Measurements from ENCODE around the gene BSN. TPM values are rescaled to one million over a fixed set of nuclear protein-coding genes. Genes with fewer than 3 reads are reported as not detected.

BSN gene
- total RNA-seq, 5 donors from 2014 or later (not counting 1 experiment from before 2014, with no cell fraction given): 0.08 to 0.44 (median 0.32) TPM

- H3K4me3 ChIP-seq (ENCODE audit: control insufficient read depth in 1 of 2, extremely low read depth in 1 of 2, low read length in 1 of 2): no peak overlapping the region
- DNase-seq (no peak), ATAC-seq (replicated peaks in 1 of 4) (no peak)
- WGBS (ENCODE audit: insufficient coverage): 77% methylated on average over 2 of the region's 5 CpGs
- Mint-ChIP-seq H3K4me3 (no peak overlapping the region), H3K9me3 (no peaks in the 10 kb centered on the region), H3K27ac (no peak overlapping the region), H3K36me3 (no peaks in the 10 kb centered on the region), H3K27me3 (peaks cover 0 to 9% of the 10 kb centered on the region in 2 donors), H3K4me1 (no peaks in the 10 kb centered on the region)
- H3K27me3 ChIP-seq (replicated peaks in 1 of 2; ENCODE audit: control insufficient read depth in 2 of 2, extremely low read depth in 1 of 2, insufficient read depth in 2 of 2, low read length in 1 of 2): peaks cover 0 to 6% of the 10 kb centered on the region in 2 experiments
- no peak overlapping the region for H3K27ac ChIP-seq (ENCODE audit: low read length)
- H3K36me3 ChIP-seq (ENCODE audit: control insufficient read depth in 2 of 2, extremely low read depth in 1 of 2, insufficient read depth in 1 of 2, low read length in 1 of 2): no peaks in the 10 kb centered on the region
- ChIA-PET POLR2A (no interaction called here), CTCF (no interaction called here)
- H3K4me1 ChIP-seq (ENCODE audit: control insufficient read depth in 1 of 2, extremely low read depth in 1 of 2, insufficient read depth in 2 of 2, low read length in 2 of 2): no peaks in the 10 kb centered on the region
- no peaks in the 10 kb centered on the region for H3K9me3 ChIP-seq
Observed at GRCh38 chr3:49619649-49620048, 65.4 kb downstream of the BSN start.

GRCh38 chr3:49620728-49621127, 66.5 kb downstream of the BSN start:
- WGBS (ENCODE audit: insufficient coverage): 92% methylated on average over 5 of the region's 8 CpGs
- no peaks in the 10 kb centered on the region for H3K9me3 ChIP-seq
- H3K9me3 Mint-ChIP-seq: no peaks in the 10 kb centered on the region
- H3K27me3 ChIP-seq (replicated peaks in 1 of 2; ENCODE audit: control insufficient read depth in 2 of 2, extremely low read depth in 1 of 2, insufficient read depth in 2 of 2, low read length in 1 of 2): peaks cover 0 to 6% of the 10 kb centered on the region in 2 experiments
- H3K36me3 ChIP-seq (ENCODE audit: control insufficient read depth in 2 of 2, extremely low read depth in 1 of 2, insufficient read depth in 1 of 2, low read length in 1 of 2): no peaks in the 10 kb centered on the region
- no peak overlapping the region for H3K4me3 Mint-ChIP-seq
- CTCF ChIA-PET: no interaction called here
- no peak for ATAC-seq (replicated peaks in 1 of 4)
- no peak for DNase-seq
- no peaks in the 10 kb centered on the region for H3K4me1 ChIP-seq (ENCODE audit: control insufficient read depth in 1 of 2, extremely low read depth in 1 of 2, insufficient read depth in 2 of 2, low read length in 2 of 2)
- H3K4me3 ChIP-seq (ENCODE audit: control insufficient read depth in 1 of 2, extremely low read depth in 1 of 2, low read length in 1 of 2): no peak overlapping the region
- H3K27ac Mint-ChIP-seq: no peak overlapping the region
- H3K27me3 Mint-ChIP-seq: peaks cover 0 to 9% of the 10 kb centered on the region in 2 donors
- POLR2A ChIA-PET: no interaction called here
- H3K27ac ChIP-seq (ENCODE audit: low read length): no peak overlapping the region
- H3K4me1 Mint-ChIP-seq: no peaks in the 10 kb centered on the region
- no peaks in the 10 kb centered on the region for H3K36me3 Mint-ChIP-seq

- ATAC-seq (replicated peaks in 1 of 4) (no peak), DNase-seq (no peak)
- POLR2A ChIA-PET: interaction anchor here in 1 of 2 donors (0.6 kb wide), 1 partner anchor 51 kb away, joined by 3 read pairs; no protein-coding TSS in a partner anchor
- Histone ChIP-seq H3K27ac (ENCODE audit: low read length) (no peak overlapping the region), H3K27me3 (replicated peaks in 1 of 2; ENCODE audit: control insufficient read depth in 2 of 2, extremely low read depth in 1 of 2, insufficient read depth in 2 of 2, low read length in 1 of 2) (peaks cover 0 to 10% of the 10 kb centered on the region in 2 experiments), H3K4me3 (ENCODE audit: control insufficient read depth in 1 of 2, extremely low read depth in 1 of 2, low read length in 1 of 2) (no peak overlapping the region), H3K9me3 (no peaks in the 10 kb centered on the region), H3K4me1 (ENCODE audit: control insufficient read depth in 1 of 2, extremely low read depth in 1 of 2, insufficient read depth in 2 of 2, low read length in 2 of 2) (no peaks in the 10 kb centered on the region), H3K36me3 (ENCODE audit: control insufficient read depth in 2 of 2, extremely low read depth in 1 of 2, insufficient read depth in 1 of 2, low read length in 1 of 2) (no peaks in the 10 kb centered on the region)
- no peak overlapping the region for H3K4me3 Mint-ChIP-seq
- no peak overlapping the region for H3K27ac Mint-ChIP-seq
- H3K27me3 Mint-ChIP-seq: peaks cover 0 to 9% of the 10 kb centered on the region in 2 donors
- CTCF ChIA-PET: no interaction called here
- no CpG with 5 or more reads among the region's 1 CpG for WGBS (ENCODE audit: insufficient coverage)
- no peaks in the 10 kb centered on the region for H3K36me3 Mint-ChIP-seq
- H3K4me1 Mint-ChIP-seq: no peaks in the 10 kb centered on the region
- no peaks in the 10 kb centered on the region for H3K9me3 Mint-ChIP-seq
Observed at GRCh38 chr3:49623071-49623470, 68.8 kb downstream of the BSN start.

GRCh38 chr3:49625071-49625470, 70.8 kb downstream of the BSN start:
- peaks cover under 1 to 6% of the 10 kb centered on the region in 2 donors for H3K27me3 Mint-ChIP-seq
- H3K9me3 ChIP-seq: no peaks in the 10 kb centered on the region
- POLR2A ChIA-PET: no interaction called here
- H3K9me3 Mint-ChIP-seq: no peaks in the 10 kb centered on the region
- H3K4me1 Mint-ChIP-seq: no peaks in the 10 kb centered on the region
- no peak overlapping the region for H3K4me3 ChIP-seq (ENCODE audit: control insufficient read depth in 1 of 2, extremely low read depth in 1 of 2, low read length in 1 of 2)
- 93% methylated on average over 13 of the region's 13 CpGs for WGBS (ENCODE audit: insufficient coverage)
- peaks cover 0 to 20% of the 10 kb centered on the region in 2 experiments for H3K27me3 ChIP-seq (replicated peaks in 1 of 2; ENCODE audit: control insufficient read depth in 2 of 2, extremely low read depth in 1 of 2, insufficient read depth in 2 of 2, low read length in 1 of 2)
- no peak overlapping the region for H3K27ac Mint-ChIP-seq
- no peak for ATAC-seq (replicated peaks in 1 of 4)
- no peaks in the 10 kb centered on the region for H3K36me3 ChIP-seq (ENCODE audit: control insufficient read depth in 2 of 2, extremely low read depth in 1 of 2, insufficient read depth in 1 of 2, low read length in 1 of 2)
- no peaks in the 10 kb centered on the region for H3K4me1 ChIP-seq (ENCODE audit: control insufficient read depth in 1 of 2, extremely low read depth in 1 of 2, insufficient read depth in 2 of 2, low read length in 2 of 2)
- H3K27ac ChIP-seq (ENCODE audit: low read length): no peak overlapping the region
- DNase-seq: no peak
- H3K4me3 Mint-ChIP-seq: no peak overlapping the region
- CTCF ChIA-PET: no interaction called here
- H3K36me3 Mint-ChIP-seq: no peaks in the 10 kb centered on the region

- Mint-ChIP-seq H3K9me3 (no peaks in the 10 kb centered on the region), H3K36me3 (peaks cover 1% of the 10 kb centered on the region), H3K4me3 (no peak overlapping the region), H3K27ac (no peak overlapping the region), H3K27me3 (peaks cover 2 to 9% of the 10 kb centered on the region in 2 donors), H3K4me1 (no peaks in the 10 kb centered on the region)
- 23% methylated on average over 7 of the region's 8 CpGs for WGBS (ENCODE audit: insufficient coverage)
- Histone ChIP-seq H3K36me3 (ENCODE audit: control insufficient read depth in 2 of 2, extremely low read depth in 1 of 2, insufficient read depth in 1 of 2, low read length in 1 of 2) (no peaks in the 10 kb centered on the region), H3K27me3 (replicated peaks in 1 of 2; ENCODE audit: control insufficient read depth in 2 of 2, extremely low read depth in 1 of 2, insufficient read depth in 2 of 2, low read length in 1 of 2) (peaks cover 0 to 29% of the 10 kb centered on the region in 2 experiments), H3K4me1 (ENCODE audit: control insufficient read depth in 1 of 2, extremely low read depth in 1 of 2, insufficient read depth in 2 of 2, low read length in 2 of 2) (no peaks in the 10 kb centered on the region), H3K4me3 (ENCODE audit: control insufficient read depth in 1 of 2, extremely low read depth in 1 of 2, low read length in 1 of 2) (no peak overlapping the region), H3K27ac (ENCODE audit: low read length) (no peak overlapping the region), H3K9me3 (no peaks in the 10 kb centered on the region)
- ChIA-PET CTCF (no interaction called here), POLR2A (no interaction called here)
- DNase-seq (no peak), ATAC-seq (replicated peaks in 1 of 4) (no peak)
Observed at GRCh38 chr3:49626101-49626581, 71.9 kb downstream of the BSN start.

GRCh38 chr3:49626796-49627195, 72.5 kb downstream of the BSN start:
- Mint-ChIP-seq H3K27me3 (peaks cover 4 to 13% of the 10 kb centered on the region in 2 donors), H3K4me1 (no peaks in the 10 kb centered on the region), H3K36me3 (peaks cover 3% of the 10 kb centered on the region), H3K27ac (no peak overlapping the region), H3K9me3 (no peaks in the 10 kb centered on the region), H3K4me3 (no peak overlapping the region)
- H3K9me3 ChIP-seq: no peaks in the 10 kb centered on the region
- H3K4me1 ChIP-seq (ENCODE audit: control insufficient read depth in 1 of 2, extremely low read depth in 1 of 2, insufficient read depth in 2 of 2, low read length in 2 of 2): no peaks in the 10 kb centered on the region
- POLR2A ChIA-PET: no interaction called here
- ATAC-seq (replicated peaks in 1 of 4): no peak
- CTCF ChIA-PET: no interaction called here
- no peak for DNase-seq
- H3K27me3 ChIP-seq (replicated peaks in 1 of 2; ENCODE audit: control insufficient read depth in 2 of 2, extremely low read depth in 1 of 2, insufficient read depth in 2 of 2, low read length in 1 of 2): peaks cover 0 to 31% of the 10 kb centered on the region in 2 experiments
- H3K36me3 ChIP-seq (ENCODE audit: control insufficient read depth in 2 of 2, extremely low read depth in 1 of 2, insufficient read depth in 1 of 2, low read length in 1 of 2): no peaks in the 10 kb centered on the region
- no peak overlapping the region for H3K4me3 ChIP-seq (ENCODE audit: control insufficient read depth in 1 of 2, extremely low read depth in 1 of 2, low read length in 1 of 2)
- no CpG with 5 or more reads among the region's 1 CpG for WGBS (ENCODE audit: insufficient coverage)
- H3K27ac ChIP-seq (ENCODE audit: low read length): no peak overlapping the region

GRCh38 chr3:49627634-49628033, 73.4 kb downstream of the BSN start:
- Mint-ChIP-seq H3K36me3 (peaks cover 3% of the 10 kb centered on the region), H3K4me3 (no peak overlapping the region), H3K27me3 (peaks cover 7 to 14% of the 10 kb centered on the region in 2 donors), H3K9me3 (no peaks in the 10 kb centered on the region), H3K27ac (no peak overlapping the region), H3K4me1 (no peaks in the 10 kb centered on the region)
- Histone ChIP-seq H3K4me1 (ENCODE audit: control insufficient read depth in 1 of 2, extremely low read depth in 1 of 2, insufficient read depth in 2 of 2, low read length in 2 of 2) (no peaks in the 10 kb centered on the region), H3K9me3 (no peaks in the 10 kb centered on the region), H3K4me3 (ENCODE audit: control insufficient read depth in 1 of 2, extremely low read depth in 1 of 2, low read length in 1 of 2) (no peak overlapping the region), H3K27ac (ENCODE audit: low read length) (no peak overlapping the region), H3K27me3 (replicated peaks in 1 of 2; ENCODE audit: control insufficient read depth in 2 of 2, extremely low read depth in 1 of 2, insufficient read depth in 2 of 2, low read length in 1 of 2) (peaks cover 0 to 34% of the 10 kb centered on the region in 2 experiments), H3K36me3 (ENCODE audit: control insufficient read depth in 2 of 2, extremely low read depth in 1 of 2, insufficient read depth in 1 of 2, low read length in 1 of 2) (no peaks in the 10 kb centered on the region)
- 97% methylated on average over 5 of the region's 5 CpGs for WGBS (ENCODE audit: insufficient coverage)
- DNase-seq (no peak), ATAC-seq (replicated peaks in 1 of 4) (no peak)
- ChIA-PET CTCF (no interaction called here), POLR2A (no interaction called here)

Data from T-cell (primary cell).